Heart left ventricle (tissue), 13 donors: ENCODE measurements around the gene GABRB3.

Experiments used
- POLR2A ChIP-seq, 2 donors: fragments of 450-650 bp; IDR thresholded peaks; one replicate each; pipeline ENCODE4 v1.6.1; 2017; ENCODE audit warnings: antibody characterized with exemption in 2 of 2, mild to moderate bottlenecking in 2 of 2, moderate library complexity in 2 of 2
- TF ChIP-seq, protein P1 (sequence below), 12 donors: fragments of 200-600 bp; sonication (generic) in 4 of 12; IDR thresholded peaks; one replicate each; pipeline versions ENCODE4 v1.5.0 to v1.8.0; 2018 to 2022; ENCODE audit warnings: antibody characterized with exemption in 12 of 12, mild to moderate bottlenecking in 5 of 12
- donor health status: ischemic (EF 13 %, LVEDD 7.1; RV severe dilation, severe dysfunction).
- donor health status: DM: no; HTN: yes; CAD: no.
- donor health status: DM: no; HTN: no; CAD: no.
- donor health status: ischemic (EF 25% LVEDD 6.9; RV normal size, moderate dysfunction).
- donor health status: ischemic (EF 25% LVEDD 5.7; RV mildly dilated, moderate dysfunction).
- donor health status: ischemic (EF 35%, LVEDD 5.7; RV mildly dilated, moderate dysfunction).
- donor health status: nonischemic (EF 11% LVEDD 7.7; RV severe dilation, severe dysfunction).
- donor health status: DM: yes; HTN: yes; CAD: no.
- donor health status: PGD.
- donor health status: ischemic (EF 29% LVEDD 5.4; RV normal size, mild dysfunction).
- donor health status: nonischemic (EF 23%, LVEDD 6.1; RV moderate dilation, normal function).

DNA sequence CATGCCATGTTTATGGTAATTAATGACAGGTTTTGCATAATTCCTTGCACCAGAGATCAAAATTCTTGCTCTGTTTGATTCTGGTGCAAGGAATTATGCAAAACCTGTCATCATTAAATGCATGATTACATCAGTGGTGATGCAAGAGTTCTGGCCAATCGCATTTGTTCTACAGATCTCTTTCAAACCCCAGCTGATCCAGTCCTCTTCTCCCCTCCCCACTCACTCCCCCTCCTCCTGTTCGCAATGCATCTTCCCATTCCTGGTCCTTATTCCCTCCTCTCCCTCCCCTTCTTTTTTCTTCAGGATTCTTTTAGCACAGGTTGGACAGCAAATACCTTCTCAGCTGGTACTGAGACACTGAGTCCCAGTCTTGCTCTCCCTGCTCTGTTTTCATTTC, 82.1 kb downstream of the GABRB3 start:
- no peak for TF ChIP-seq POLR2A (IDR thresholded peaks at IDR 0.05)
- TF ChIP-seq, protein P1, sequence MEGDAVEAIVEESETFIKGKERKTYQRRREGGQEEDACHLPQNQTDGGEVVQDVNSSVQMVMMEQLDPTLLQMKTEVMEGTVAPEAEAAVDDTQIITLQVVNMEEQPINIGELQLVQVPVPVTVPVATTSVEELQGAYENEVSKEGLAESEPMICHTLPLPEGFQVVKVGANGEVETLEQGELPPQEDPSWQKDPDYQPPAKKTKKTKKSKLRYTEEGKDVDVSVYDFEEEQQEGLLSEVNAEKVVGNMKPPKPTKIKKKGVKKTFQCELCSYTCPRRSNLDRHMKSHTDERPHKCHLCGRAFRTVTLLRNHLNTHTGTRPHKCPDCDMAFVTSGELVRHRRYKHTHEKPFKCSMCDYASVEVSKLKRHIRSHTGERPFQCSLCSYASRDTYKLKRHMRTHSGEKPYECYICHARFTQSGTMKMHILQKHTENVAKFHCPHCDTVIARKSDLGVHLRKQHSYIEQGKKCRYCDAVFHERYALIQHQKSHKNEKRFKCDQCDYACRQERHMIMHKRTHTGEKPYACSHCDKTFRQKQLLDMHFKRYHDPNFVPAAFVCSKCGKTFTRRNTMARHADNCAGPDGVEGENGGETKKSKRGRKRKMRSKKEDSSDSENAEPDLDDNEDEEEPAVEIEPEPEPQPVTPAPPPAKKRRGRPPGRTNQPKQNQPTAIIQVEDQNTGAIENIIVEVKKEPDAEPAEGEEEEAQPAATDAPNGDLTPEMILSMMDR (IDR thresholded peaks at IDR 0.05): no peak
